Measurements from ENCODE around the gene PAPPA2. TPM values are rescaled to one million over a fixed set of nuclear protein-coding genes. Genes with fewer than 3 reads are reported as not detected.

PAPPA2 gene
- total and polyA plus RNA-seq, 11 donors = 0.04 to 1.5 (median 0.38) TPM

DNA sequence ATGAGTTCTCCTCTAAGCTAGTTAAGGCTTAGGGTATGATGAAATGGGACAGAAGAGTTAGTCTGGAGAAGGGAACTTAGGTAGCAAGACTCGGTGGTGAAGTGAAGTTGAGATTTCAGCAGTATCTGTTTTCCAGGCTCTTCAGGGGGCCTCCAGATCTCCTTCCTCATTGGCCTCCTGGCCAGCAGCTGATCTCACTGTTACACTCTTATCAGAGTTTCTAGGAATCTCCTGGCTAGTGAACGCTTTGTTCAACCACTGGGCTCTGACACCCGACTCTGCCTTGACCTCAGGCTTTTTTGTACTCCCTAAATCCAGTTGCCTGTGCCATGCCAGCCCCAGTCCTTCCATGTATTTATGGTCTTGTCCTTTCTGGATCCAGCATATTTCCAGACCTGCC lies 390.5 kb downstream of the PAPPA2 start:
- WGBS, 4 donors = 20 to 36% (median 23%) methylated on average over 3 of the region's 3 CpGs
- H3K4me1 ChIP-seq = peaks cover 0 to 11% (median 0%) of the 10 kb centered on the region in 12 donors
- no peaks in the 10 kb centered on the region for H3K36me3 ChIP-seq
- ATAC-seq = peak; percentile 61 to 84 (median 82)
- DNase-seq = peak in 2 of 5 donors; percentile 34 to 48
- intact Hi-C loops (cut with DNase I) = loop anchor here in 1 of 10 donors (10.0 kb wide), 1 partner anchor 1479 kb away; no protein-coding TSS in a partner anchor
- no peak overlapping the region for H3K27ac ChIP-seq
- TF ChIP-seq, protein P1, sequence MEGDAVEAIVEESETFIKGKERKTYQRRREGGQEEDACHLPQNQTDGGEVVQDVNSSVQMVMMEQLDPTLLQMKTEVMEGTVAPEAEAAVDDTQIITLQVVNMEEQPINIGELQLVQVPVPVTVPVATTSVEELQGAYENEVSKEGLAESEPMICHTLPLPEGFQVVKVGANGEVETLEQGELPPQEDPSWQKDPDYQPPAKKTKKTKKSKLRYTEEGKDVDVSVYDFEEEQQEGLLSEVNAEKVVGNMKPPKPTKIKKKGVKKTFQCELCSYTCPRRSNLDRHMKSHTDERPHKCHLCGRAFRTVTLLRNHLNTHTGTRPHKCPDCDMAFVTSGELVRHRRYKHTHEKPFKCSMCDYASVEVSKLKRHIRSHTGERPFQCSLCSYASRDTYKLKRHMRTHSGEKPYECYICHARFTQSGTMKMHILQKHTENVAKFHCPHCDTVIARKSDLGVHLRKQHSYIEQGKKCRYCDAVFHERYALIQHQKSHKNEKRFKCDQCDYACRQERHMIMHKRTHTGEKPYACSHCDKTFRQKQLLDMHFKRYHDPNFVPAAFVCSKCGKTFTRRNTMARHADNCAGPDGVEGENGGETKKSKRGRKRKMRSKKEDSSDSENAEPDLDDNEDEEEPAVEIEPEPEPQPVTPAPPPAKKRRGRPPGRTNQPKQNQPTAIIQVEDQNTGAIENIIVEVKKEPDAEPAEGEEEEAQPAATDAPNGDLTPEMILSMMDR (IDR thresholded peaks at IDR 0.05) = no peak
- TF ChIP-seq POLR2A (IDR thresholded peaks at IDR 0.05) = no peak
- no peaks in the 10 kb centered on the region for H3K27me3 ChIP-seq
- no peak overlapping the region for H3K4me3 ChIP-seq
- no peaks in the 10 kb centered on the region for H3K9me3 ChIP-seq

DNA sequence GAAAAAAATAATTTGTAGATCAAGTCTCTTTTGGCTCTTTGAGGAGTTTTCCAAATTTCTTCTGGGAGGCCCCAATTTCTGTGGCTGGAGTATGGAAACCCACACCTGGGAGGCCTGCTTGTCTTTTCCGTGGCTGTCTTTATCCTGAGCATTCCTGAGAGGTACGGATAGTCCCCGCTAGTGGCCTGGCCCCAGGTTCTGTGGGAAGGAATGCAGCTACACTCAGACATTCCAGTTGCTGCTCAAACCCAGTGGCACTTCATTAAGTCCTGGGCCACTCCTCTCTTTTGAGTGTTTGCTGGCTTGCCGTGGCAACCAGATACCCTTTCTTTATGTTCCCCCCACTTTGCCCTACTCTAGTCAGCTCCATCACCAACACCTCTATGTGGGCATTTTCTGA lies 391.1 kb downstream of the PAPPA2 start:
- WGBS, 4 donors = 72 to 78% (median 76%) methylated on average over 2 to 4 of the region's 4 CpGs
- H3K36me3 ChIP-seq = no peaks in the 10 kb centered on the region
- H3K27ac ChIP-seq = no peak overlapping the region
- intact Hi-C loops (cut with DNase I) = loop anchor here in 1 of 10 donors (10.0 kb wide), 1 partner anchor 1479 kb away; no protein-coding TSS in a partner anchor
- ATAC-seq (no peak), DNase-seq (no peak)
- peaks cover 0 to 11% (median 0%) of the 10 kb centered on the region in 12 donors for H3K4me1 ChIP-seq
- H3K4me3 ChIP-seq = no peak overlapping the region
- no peaks in the 10 kb centered on the region for H3K27me3 ChIP-seq
- H3K9me3 ChIP-seq = no peaks in the 10 kb centered on the region
- TF ChIP-seq POLR2A (IDR thresholded peaks at IDR 0.05) = no peak

DNA sequence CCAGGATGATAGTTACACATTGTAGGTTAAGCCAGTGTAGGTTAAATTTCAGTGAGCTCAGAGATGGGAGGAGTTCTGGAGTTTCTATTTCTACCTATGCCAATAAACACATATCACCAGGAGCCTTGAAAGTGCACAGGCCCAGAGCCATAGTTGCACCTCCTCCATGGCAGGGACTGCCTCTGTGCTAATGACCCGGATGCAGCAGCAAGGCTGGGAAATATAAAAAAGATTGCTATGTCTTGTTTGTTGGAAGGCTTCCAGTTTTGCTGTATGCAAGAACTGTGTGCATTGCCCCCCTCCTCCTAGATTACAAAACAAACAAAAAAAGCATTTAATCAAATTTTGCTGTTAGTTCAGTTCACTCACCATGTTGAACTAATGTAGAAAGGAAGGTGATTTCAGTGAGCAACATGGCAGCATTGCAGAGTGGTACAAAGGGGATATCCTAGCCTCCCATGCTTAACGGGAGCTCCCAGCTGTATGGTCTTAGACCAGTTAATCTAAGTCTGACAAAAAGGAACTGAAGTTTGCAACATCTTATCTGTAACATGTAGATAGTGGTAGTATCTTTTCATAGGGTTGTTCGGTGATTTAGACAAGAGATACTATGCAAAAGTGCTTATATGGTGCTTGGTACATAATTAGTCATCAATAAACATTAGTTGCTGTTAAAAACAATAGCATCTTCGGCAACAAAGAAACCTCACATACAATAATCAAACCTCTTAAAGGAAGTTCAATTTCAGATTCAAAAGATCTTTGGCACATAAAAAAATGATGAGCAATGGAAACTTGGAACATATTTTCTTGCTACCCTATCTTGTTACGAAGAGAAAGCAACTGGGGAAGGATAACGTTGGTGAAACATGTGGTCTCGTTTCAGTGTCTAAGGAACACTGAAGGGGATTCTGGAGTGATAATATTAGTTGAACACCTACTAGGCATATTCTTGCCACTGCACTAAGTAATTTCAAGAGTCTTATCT lies 392.1 kb downstream of the PAPPA2 start:
- no peak overlapping the region for H3K4me3 ChIP-seq
- TF ChIP-seq POLR2A (IDR thresholded peaks at IDR 0.05) = no peak
- TF ChIP-seq, protein P1 (IDR thresholded peaks at IDR 0.05) = no peak
- peaks cover 0 to 11% (median 0%) of the 10 kb centered on the region in 12 donors for H3K4me1 ChIP-seq
- no peaks in the 10 kb centered on the region for H3K27me3 ChIP-seq
- 74 to 83% (median 82%) methylated on average over 7 of the region's 7 CpGs for WGBS, 4 donors
- no peaks in the 10 kb centered on the region for H3K36me3 ChIP-seq
- ATAC-seq = no peak
- H3K9me3 ChIP-seq = no peaks in the 10 kb centered on the region
- DNase-seq = no peak
- intact Hi-C loops (cut with DNase I) = loop anchor here in 1 of 10 donors (10.0 kb wide), 1 partner anchor 1480 kb away; no protein-coding TSS in a partner anchor
- no peak overlapping the region for H3K27ac ChIP-seq

DNA sequence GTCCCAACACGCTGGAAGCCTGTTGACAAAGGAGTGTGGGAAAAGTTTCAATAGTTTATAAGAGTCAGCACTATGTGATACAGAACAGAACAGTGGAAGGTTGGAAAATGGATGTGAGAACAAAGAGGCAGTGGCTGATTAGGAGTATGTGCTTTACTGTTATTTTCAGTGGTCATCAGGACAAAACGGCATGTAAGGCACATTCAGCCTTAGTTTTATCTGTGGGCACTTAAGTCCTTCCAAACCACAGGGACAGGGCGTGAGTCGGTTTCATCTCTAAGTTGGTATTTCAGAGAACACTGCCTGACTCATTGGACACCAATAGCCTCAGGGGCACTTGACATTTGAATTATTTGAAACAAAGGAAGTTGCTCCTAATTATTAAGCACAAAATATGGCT lies 394.7 kb downstream of the PAPPA2 start:
- Histone ChIP-seq H3K27ac (no peak overlapping the region), H3K27me3 (no peaks in the 10 kb centered on the region), H3K36me3 (no peaks in the 10 kb centered on the region), H3K4me1 (peaks cover 0 to 11% (median 0%) of the 10 kb centered on the region in 12 donors), H3K9me3 (no peaks in the 10 kb centered on the region), H3K4me3 (no peak overlapping the region)
- DNase-seq (no peak), ATAC-seq (peak in 2 of 4 donors; percentile 59 to 88)
- TF ChIP-seq, protein P1 (IDR thresholded peaks at IDR 0.05) = no peak
- no peak for TF ChIP-seq POLR2A (IDR thresholded peaks at IDR 0.05)
- intact Hi-C loops (cut with DNase I) = loop anchor here in 1 of 10 donors (10.0 kb wide), 1 partner anchor 1483 kb away; no protein-coding TSS in a partner anchor
- 34 to 49% (median 37%) methylated on average over 4 of the region's 4 CpGs for WGBS, 4 donors
